GM12874 (cell line): ENCODE data around the gene SNX1.

ENCODE experiments used
- TF ChIP-seq, protein P1 (sequence below): IDR thresholded peaks from 2 replicates; pipeline ENCODE4 v1.5.1; 2011; ENCODE audit warnings: low read depth, mild to moderate bottlenecking, control low read depth, low read length, moderate library complexity; ENCODE audit not compliant: insufficient read depth

Gene SNX1

DNA sequence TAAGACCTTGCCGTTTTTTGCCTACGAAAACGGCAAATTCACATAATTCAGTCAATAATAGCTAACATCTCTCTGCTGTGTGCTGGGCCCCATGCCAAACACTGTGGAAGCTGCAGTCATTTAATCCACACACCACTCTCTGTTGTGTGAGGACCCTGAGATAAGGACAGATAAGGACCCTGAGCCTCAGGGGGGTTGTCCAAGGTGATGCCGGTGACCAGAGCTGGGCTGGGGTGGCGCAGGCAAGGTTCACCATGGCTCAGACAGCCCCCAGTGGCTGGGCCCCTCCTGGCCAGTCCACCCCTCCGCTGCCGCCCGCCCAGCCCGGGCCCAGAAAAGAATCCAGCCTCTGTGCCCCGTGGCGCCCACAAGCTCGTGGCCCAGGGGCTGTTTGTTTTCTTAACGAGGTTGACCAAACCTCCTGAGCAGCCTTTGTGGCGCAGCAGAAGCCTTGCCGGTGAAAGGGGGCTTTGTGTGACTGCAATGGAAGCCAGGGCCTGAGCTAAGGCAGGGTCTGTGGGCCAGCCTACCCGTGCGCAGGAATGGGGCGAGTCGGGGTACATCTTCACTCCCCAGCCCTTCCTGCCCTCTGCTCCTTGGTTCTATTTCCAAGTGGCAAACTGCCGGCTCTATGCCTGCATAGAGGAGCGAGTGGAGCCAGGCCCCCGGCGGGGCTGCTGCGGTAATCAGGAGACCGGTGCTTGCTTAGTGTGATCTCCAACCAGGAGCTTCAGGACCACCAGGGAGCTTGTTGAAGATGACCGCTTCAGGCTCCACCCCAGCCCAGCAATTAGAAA lies 51.3 kb downstream of the SNX1 start:
- TF ChIP-seq, protein P1, sequence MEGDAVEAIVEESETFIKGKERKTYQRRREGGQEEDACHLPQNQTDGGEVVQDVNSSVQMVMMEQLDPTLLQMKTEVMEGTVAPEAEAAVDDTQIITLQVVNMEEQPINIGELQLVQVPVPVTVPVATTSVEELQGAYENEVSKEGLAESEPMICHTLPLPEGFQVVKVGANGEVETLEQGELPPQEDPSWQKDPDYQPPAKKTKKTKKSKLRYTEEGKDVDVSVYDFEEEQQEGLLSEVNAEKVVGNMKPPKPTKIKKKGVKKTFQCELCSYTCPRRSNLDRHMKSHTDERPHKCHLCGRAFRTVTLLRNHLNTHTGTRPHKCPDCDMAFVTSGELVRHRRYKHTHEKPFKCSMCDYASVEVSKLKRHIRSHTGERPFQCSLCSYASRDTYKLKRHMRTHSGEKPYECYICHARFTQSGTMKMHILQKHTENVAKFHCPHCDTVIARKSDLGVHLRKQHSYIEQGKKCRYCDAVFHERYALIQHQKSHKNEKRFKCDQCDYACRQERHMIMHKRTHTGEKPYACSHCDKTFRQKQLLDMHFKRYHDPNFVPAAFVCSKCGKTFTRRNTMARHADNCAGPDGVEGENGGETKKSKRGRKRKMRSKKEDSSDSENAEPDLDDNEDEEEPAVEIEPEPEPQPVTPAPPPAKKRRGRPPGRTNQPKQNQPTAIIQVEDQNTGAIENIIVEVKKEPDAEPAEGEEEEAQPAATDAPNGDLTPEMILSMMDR: no peak

DNA sequence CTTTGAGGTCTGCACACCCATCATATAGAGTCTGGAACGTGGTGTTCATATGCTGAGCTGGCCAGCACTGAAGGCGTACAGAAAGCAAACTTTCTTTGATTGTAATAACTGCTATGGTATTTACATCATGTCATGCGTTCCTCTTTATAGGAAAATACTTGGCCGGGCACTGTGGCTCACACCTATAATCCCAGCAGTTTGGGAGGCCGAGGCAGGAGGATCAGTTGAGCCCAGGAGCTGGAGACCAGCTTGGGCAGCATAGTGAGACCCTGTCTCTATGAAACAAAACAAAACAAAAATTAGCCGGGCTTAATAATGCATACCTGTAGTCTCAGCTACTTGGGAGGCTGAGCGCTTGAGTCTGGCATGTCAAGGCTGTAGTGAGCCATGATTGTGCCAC lies 52.4 kb downstream of the SNX1 start:
- TF ChIP-seq, protein P1: no peak

DNA sequence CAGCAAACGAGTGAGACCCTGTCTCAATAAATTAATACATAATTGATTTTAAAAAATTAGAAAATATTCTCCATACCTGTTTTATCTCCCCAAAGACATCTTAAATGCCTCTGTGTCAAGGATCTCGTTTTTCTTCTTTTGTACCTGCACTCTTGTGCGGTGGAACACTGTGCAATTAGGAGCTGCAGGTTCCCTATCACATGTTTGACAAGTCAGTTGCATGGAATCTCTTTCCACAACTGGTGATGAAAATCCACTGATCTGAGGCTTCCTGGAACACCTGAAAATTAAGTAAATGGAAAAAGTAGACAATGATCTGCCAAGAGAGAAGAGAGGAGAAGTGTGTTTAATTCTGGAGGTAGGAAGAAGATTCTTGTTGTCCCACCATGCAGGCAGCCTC lies 52.8 kb downstream of the SNX1 start:
- TF ChIP-seq, protein P1: no peak

DNA sequence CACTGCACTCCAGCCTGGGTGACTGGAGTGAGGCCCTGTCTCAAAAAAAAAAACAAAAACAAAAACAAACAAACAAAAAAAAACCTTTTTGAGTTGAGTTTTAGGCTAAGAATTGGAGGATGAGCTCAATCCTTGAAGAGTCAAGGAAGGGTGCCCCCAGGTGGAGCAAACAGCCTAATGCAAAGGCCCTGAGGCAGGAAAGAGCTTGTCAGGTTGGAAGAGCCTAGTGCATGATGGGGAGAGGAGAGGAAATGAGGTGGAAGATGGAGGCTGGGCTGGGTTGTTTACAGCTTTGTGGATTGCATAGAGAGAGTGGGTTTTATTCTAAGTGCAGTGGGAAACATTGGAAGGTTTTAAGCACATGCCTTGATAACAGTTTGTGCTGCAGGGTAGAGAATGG lies 53.6 kb downstream of the SNX1 start:
- TF ChIP-seq, protein P1: peak; percentile 26; the same call in 1 of the 2 replicates

DNA sequence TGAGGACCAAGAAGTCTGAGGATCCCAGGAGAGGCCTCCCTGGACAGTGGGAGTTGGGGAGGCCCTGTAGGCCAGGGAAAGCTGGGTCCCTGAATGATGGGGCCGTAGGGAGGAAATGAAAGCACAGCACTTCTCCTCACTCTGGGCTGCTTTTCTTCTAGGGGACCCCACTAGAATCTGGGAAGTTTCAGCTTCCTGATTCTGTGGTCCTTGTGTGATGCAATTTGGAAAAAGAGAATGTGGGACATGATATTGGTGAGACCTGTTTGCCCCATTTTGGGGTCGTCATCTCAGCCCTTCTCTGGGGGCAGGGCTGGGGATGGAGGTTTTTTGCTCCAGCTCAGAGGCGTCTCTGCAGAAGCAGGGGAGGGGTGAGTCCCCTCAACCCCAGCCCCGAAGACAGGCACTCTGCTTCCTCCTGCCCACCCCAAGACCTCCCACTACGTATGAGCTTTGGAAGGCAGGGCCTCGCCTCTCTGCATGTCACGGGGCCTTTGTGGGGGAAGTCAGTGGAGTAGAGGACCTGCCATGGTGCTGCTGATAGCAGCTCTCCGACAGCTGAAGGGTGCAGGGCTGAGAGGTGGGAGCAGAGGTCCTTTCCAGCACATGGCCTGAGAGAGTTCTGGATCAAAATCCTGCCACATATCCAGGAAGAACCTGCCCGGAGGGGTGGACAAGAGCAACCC lies 54.3 kb downstream of the SNX1 start:
- TF ChIP-seq, protein P1: no peak

DNA sequence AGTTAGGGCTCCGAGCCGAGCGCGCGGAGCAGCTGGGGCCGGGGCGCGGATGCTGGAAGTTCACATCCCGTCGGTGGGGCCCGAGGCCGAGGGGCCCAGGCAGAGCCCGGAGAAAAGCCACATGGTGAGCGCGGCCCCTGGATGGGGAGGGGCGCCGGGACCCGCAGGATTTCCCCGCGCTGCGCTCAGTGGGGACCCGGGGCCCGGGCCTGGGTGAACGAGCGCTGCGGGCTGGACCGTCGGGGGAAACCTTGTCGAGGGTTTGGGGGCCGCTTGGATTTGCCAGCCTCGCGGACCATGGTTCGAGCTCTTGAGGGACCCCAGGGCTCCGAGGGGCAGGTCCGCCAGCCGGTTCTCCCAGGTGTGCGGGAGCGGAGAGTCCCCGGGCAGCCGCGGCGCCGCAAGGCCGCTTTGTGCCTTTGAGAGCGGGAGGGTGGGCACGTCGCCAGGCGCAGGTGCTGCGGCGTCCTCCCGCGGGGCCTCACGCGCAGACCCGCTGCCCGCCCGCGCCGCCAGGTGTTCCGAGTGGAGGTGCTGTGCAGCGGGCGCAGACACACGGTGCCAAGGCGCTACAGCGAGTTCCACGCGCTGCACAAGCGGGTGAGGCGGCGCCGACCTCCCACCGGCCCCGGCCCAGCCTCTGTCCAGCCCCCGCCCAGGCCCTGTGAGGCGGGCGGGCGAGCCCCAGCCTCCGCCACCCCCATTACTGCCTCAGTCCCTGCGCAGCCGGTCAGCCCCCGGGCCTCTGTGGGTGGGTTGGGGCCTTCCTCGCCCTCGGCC lies 56.1 kb downstream of the SNX1 start, which contains the start of gene SNX22:
Gene SNX22 (plus strand): TSS at position 5 of the 780 bp plus-strand sequence. CDS start 45 bp downstream, at position 50.
- TF ChIP-seq, protein P1: no peak
